Gastroesophageal sphincter (tissue), 4 donors: ENCODE results near the gene NAALADL2. TPM values are rescaled to one million over a fixed set of nuclear protein-coding genes. Genes with fewer than 3 reads are reported as not detected.

Experiments used
- ATAC-seq: fragments of 150-250 bp; one replicate; pipeline ENCODE4 v1.9.1; 2016; ENCODE audit warnings: mild to moderate bottlenecking, moderate library complexity
- H3K27ac ChIP-seq, 4 donors: fragments of 200-600 bp; sonication (generic) in 3 of 4; 1 replicate in 3 of 4; 2 replicates in 1 of 4; pipeline ENCODE4 v1.5.1; 2016 to 2019
- H3K27me3 ChIP-seq: fragments of 200-600 bp; sonication (generic); one replicate; pipeline ENCODE4 v1.5.1; 2019
- H3K36me3 ChIP-seq, 2 donors: fragments of 200-600 bp; sonication (generic); one replicate each; pipeline ENCODE4 v1.5.1; 2019; ENCODE audit warnings: control low read depth in 1 of 2
- H3K4me1 ChIP-seq, 3 donors: fragments of 200-600 bp; sonication (generic); 1 replicate in 2 of 3; 2 replicates in 1 of 3; pipeline ENCODE4 v1.5.1; 2016 to 2019; ENCODE audit warnings: control low read depth in 2 of 3
- H3K4me3 ChIP-seq, 2 donors: fragments of 200-600 bp; sonication (generic); one replicate each; pipeline ENCODE4 v1.5.1; 2019; ENCODE audit warnings: mild to moderate bottlenecking in 1 of 2, moderate library complexity in 1 of 2
- H3K9me3 ChIP-seq, 3 donors: fragments of 200-600 bp; sonication (generic); one replicate each; pipeline ENCODE4 v1.5.1; 2017 to 2019; ENCODE audit warnings: control low read depth in 2 of 3
- CTCF ChIP-seq, 4 experiments: fragments of 200-600 bp in 2 of 4; fragments of 450-650 bp in 2 of 4; sonication (generic) in 1 of 4; IDR thresholded peaks; one replicate each; pipeline ENCODE4 v1.5.1; 2017 to 2019; ENCODE audit warnings: antibody characterized with exemption in 4 of 4, mild to moderate bottlenecking in 2 of 4, moderate library complexity in 2 of 4
- EP300 ChIP-seq: sonication (generic); formaldehyde crosslinking; IDR thresholded peaks from one replicate; pipeline ENCODE4 v1.6.1; 2017; ENCODE audit warnings: antibody characterized with exemption, mild to moderate bottlenecking
- POLR2A ChIP-seq, 2 donors: fragments of 450-650 bp; IDR thresholded peaks; one replicate each; pipeline ENCODE4 v1.6.1; 2017; ENCODE audit warnings: antibody characterized with exemption in 2 of 2, mild to moderate bottlenecking in 2 of 2, moderate library complexity in 1 of 2
- POLR2AphosphoS5 ChIP-seq: sonication (generic); formaldehyde crosslinking; IDR thresholded peaks from one replicate; pipeline ENCODE4 v1.6.1; 2017; ENCODE audit warnings: antibody characterized with exemption
- WGBS, 2 donors: methylation state at CpG; one replicate each; pipeline ENCODE4 v1.1.5; 2018; ENCODE audit warnings: low coverage in 1 of 2; 5-methylcytosine and 5-hydroxymethylcytosine counted together
- total RNA-seq, 4 donors: library from RNA; depleted of rRNA; stranded (reverse); fragments of >200 nt; gene quantifications; one replicate each; pipeline ENCODE4 v1.1.0, GENCODE V29; 2016

NAALADL2 gene
- total RNA-seq, 4 donors from 2014 or later, result 3.1 to 7.4 (median 6.2) TPM

- no peak for ATAC-seq
- Histone ChIP-seq H3K27me3 (no peaks in the 10 kb centered on the region), H3K9me3 (no peaks in the 10 kb centered on the region), H3K36me3 (no peaks in the 10 kb centered on the region), H3K4me3 (no peak overlapping the region), H3K27ac (no peak overlapping the region), H3K4me1 (no peaks in the 10 kb centered on the region)
- WGBS, 2 donors, result 67 to 100% methylated on average over 1 of the region's 1 CpG
- TF ChIP-seq POLR2AphosphoS5 (no peak), EP300 (no peak), POLR2A (IDR thresholded peaks at IDR 0.05) (no peak), CTCF (IDR thresholded peaks at IDR 0.05) (no peak)
Observed at GRCh38 chr3:175247629-175248028, 388.5 kb downstream of the NAALADL2 start.

DNA sequence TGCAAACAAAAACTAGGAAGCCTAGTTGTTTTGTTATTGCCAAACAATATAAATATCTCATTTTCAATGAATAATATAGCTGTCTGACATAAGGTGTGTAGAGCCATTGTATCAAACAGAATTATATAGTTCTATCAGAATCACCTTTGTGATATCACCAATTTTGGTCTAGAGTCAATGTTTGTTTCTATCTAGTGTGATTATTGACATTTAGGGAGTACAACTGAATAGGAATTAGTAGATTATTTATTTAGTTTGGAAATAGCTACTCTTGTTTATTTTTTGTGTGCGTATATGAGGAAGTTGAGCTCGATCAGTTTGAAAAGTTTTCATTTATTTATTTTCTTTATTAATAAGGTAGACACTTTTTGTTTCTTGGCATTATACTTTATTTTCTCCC is 389.7 kb downstream of the NAALADL2 start:
- no peak overlapping the region for H3K4me3 ChIP-seq
- 89 to 96% methylated on average over 2 of the region's 2 CpGs for WGBS, 2 donors
- H3K9me3 ChIP-seq, result no peaks in the 10 kb centered on the region
- ATAC-seq, result no peak
- no peaks in the 10 kb centered on the region for H3K36me3 ChIP-seq
- TF ChIP-seq POLR2A (IDR thresholded peaks at IDR 0.05) (no peak), CTCF (IDR thresholded peaks at IDR 0.05) (no peak), EP300 (no peak), POLR2AphosphoS5 (no peak)
- no peaks in the 10 kb centered on the region for H3K27me3 ChIP-seq
- no peak overlapping the region for H3K27ac ChIP-seq
- H3K4me1 ChIP-seq, result no peaks in the 10 kb centered on the region

GRCh38 chr3:175255698-175256097 is 396.6 kb downstream of the NAALADL2 start:
- Histone ChIP-seq H3K27me3 (no peaks in the 10 kb centered on the region), H3K27ac (no peak overlapping the region), H3K4me1 (no peaks in the 10 kb centered on the region), H3K9me3 (no peaks in the 10 kb centered on the region), H3K36me3 (no peaks in the 10 kb centered on the region), H3K4me3 (no peak overlapping the region)
- TF ChIP-seq POLR2AphosphoS5 (peak; percentile 15), CTCF (IDR thresholded peaks at IDR 0.05) (no peak)
- peak; percentile 80 for ATAC-seq
- 43 to 100% methylated on average over 1 of the region's 1 CpG for WGBS, 2 donors

- TF ChIP-seq EP300, result no peak
- no peak for TF ChIP-seq CTCF (IDR thresholded peaks at IDR 0.05)
- no peak for TF ChIP-seq POLR2AphosphoS5
- TF ChIP-seq POLR2A (IDR thresholded peaks at IDR 0.05), result no peak
- no peaks in the 10 kb centered on the region for H3K27me3 ChIP-seq
- H3K4me3 ChIP-seq, result no peak overlapping the region
- no peaks in the 10 kb centered on the region for H3K36me3 ChIP-seq
- no peaks in the 10 kb centered on the region for H3K4me1 ChIP-seq
- ATAC-seq, result no peak
- H3K27ac ChIP-seq, result no peak overlapping the region
- H3K9me3 ChIP-seq, result no peaks in the 10 kb centered on the region
Observed at GRCh38 chr3:175257123-175257522, 398.0 kb downstream of the NAALADL2 start.

DNA sequence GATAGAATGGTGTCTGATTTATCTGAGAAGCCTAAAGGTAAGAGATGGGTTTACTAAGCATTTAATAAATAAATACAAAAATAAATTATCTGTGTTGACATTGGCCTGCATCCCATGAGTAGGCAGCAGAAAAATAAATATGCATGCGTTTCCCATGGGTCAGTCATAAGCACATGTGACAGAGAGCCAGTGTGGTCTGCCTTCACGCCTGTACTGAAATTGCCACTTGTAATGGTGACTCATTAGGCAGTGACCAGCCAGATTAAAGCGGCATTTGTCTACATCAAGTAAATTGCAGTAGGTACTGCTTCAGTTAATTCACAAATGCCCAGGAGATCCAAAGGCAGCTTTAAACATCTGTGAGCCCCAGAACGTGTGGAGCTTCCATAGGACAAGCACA is 399.6 kb downstream of the NAALADL2 start:
- Histone ChIP-seq H3K4me3 (no peak overlapping the region), H3K4me1 (no peaks in the 10 kb centered on the region), H3K9me3 (no peaks in the 10 kb centered on the region), H3K27ac (no peak overlapping the region), H3K36me3 (no peaks in the 10 kb centered on the region), H3K27me3 (no peaks in the 10 kb centered on the region)
- no peak for TF ChIP-seq EP300
- TF ChIP-seq POLR2AphosphoS5, result no peak
- no peak for TF ChIP-seq CTCF (IDR thresholded peaks at IDR 0.05)
- TF ChIP-seq POLR2A (IDR thresholded peaks at IDR 0.05), result no peak
- 71 to 89% methylated on average over 4 of the region's 4 CpGs for WGBS, 2 donors
- ATAC-seq, result no peak
